ENCODE results near the gene GJA4. TPM values are rescaled to one million over a fixed set of nuclear protein-coding genes. Genes with fewer than 3 reads are reported as not detected.

Gene GJA4
- total RNA-seq, 1 experiment from 2014 or later: not detected

DNA sequence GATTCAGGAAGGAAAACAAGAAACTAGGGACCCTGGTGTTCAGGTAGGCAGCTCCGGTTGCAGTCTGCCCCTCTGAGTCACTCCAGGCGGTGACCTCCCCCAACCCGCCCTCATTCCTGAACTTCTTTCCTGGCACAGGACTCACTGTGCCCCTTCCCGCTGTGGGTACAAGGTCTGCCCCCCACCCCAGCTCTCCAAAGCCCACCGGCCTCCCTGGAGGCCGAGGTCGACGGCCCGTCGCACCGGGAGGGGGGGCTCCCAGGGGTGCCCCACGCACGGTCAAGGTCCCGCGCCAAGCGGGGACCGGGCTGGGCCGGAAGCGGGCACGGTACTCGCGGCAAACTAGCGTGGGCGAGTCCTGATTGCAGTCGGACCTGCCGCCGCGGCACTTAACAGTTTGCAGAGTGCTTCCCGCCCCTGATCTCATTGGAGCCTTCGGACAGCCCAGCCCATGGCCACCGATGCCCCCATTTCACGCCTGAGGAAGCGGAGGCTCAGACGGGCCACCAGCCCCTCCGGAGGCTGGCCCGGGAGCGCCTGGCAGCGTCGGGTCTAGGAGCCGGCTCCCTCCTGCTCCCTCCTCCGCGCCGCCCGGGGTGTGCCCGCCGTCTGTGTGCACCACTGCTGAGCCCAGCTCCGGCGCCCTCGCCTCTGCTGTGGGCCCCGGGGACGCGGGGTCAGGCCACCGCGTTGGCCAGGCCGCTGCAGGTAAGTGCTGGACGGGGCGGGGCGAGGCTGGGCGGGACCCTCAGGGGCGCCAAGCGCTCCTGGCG, 11.5 kb upstream of the GJA4 start, which contains the start of gene GJB3:
Gene GJB3 (plus strand): TSS at position 144 of the 773 bp plus-strand sequence. CDS start 3,549 bp downstream, outside the sequence.
- intact Hi-C loops (cut with micrococcal nuclease): no loop called here
- Histone ChIP-seq H3K9me2 (ENCODE audit: insufficient read depth) (no peaks in the 10 kb centered on the region), H3K4me1 (ENCODE audit: control insufficient read depth in 1 of 2, insufficient read depth in 2 of 2, low read length in 2 of 2) (peaks cover 39 to 62% of the 10 kb centered on the region in 2 experiments), H3K9me3 (ENCODE audit: control insufficient read depth in 1 of 2, insufficient read depth in 1 of 2, low read depth in 1 of 2, low read length in 2 of 2) (no peaks in the 10 kb centered on the region), H3K4me3 (replicated peaks in 1 of 2; ENCODE audit: low read depth in 1 of 2, low read length in 2 of 2) (peak within 1 kb of the TSS; percentile 84 to 92), H3K9ac (ENCODE audit: low read length) (peak within 1 kb of the TSS; percentile 83), H2AFZ (ENCODE audit: low read depth, low read length, poor library complexity, severe bottlenecking) (no peak within 1 kb of the TSS), H3K27me3 (ENCODE audit: insufficient read depth, low read length) (no peaks in the 10 kb centered on the region), H3K79me2 (ENCODE audit: insufficient read depth, low read length) (peaks cover 48% of the 10 kb centered on the region), H3K4me2 (ENCODE audit: low read length) (peak within 1 kb of the TSS; percentile 86), H3K27ac (ENCODE audit: low read depth, low read length) (peak within 1 kb of the TSS; percentile 98), H4K20me1 (ENCODE audit: insufficient read depth) (no peaks in the 10 kb centered on the region), H3K36me3 (ENCODE audit: control insufficient read depth in 1 of 2, insufficient read depth in 2 of 2, low read length in 2 of 2) (peaks cover 4 to 20% of the 10 kb centered on the region in 2 experiments; a peak in 2 of 4 replicates)
- DNase-seq (ENCODE audit: low read depth, low spot score) (no peak), ATAC-seq (peak; percentile 58)
- CTCF ChIA-PET: interaction anchor here (0.7 to 1.6 kb wide), 4 partner anchors 38 to 78 kb away, joined by 3 to 8 read pairs (median 6); partner anchors contain the start of gene SMIM12
- POLR2A ChIA-PET: interaction anchor here (0.6 to 1.2 kb wide), 6 partner anchors 11 to 39 kb away, joined by 3 to 6 read pairs (median 3); partner anchors contain the start of gene GJB4
- no TSS peak for BruUV-seq (replicated peaks)
- RAD21 ChIA-PET (ENCODE audit: low non-redundant PET in 1 of 2, low total read pairs in 2 of 2, uncharacterized antibody in 2 of 2, unreplicated experiment in 2 of 2): no interaction called here
- TF ChIP-seq POLR2AphosphoS5 (IDR thresholded peaks at IDR 0.05; ENCODE audit: low read depth, low read length) (peak; percentile 74), ZFX (IDR thresholded peaks at IDR 0.05) (peak; percentile 79)
- TF ChIP-seq, protein P1, sequence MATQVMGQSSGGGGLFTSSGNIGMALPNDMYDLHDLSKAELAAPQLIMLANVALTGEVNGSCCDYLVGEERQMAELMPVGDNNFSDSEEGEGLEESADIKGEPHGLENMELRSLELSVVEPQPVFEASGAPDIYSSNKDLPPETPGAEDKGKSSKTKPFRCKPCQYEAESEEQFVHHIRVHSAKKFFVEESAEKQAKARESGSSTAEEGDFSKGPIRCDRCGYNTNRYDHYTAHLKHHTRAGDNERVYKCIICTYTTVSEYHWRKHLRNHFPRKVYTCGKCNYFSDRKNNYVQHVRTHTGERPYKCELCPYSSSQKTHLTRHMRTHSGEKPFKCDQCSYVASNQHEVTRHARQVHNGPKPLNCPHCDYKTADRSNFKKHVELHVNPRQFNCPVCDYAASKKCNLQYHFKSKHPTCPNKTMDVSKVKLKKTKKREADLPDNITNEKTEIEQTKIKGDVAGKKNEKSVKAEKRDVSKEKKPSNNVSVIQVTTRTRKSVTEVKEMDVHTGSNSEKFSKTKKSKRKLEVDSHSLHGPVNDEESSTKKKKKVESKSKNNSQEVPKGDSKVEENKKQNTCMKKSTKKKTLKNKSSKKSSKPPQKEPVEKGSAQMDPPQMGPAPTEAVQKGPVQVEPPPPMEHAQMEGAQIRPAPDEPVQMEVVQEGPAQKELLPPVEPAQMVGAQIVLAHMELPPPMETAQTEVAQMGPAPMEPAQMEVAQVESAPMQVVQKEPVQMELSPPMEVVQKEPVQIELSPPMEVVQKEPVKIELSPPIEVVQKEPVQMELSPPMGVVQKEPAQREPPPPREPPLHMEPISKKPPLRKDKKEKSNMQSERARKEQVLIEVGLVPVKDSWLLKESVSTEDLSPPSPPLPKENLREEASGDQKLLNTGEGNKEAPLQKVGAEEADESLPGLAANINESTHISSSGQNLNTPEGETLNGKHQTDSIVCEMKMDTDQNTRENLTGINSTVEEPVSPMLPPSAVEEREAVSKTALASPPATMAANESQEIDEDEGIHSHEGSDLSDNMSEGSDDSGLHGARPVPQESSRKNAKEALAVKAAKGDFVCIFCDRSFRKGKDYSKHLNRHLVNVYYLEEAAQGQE (IDR thresholded peaks at IDR 0.05; ENCODE audit: low read depth): no peak
